GM19372 (cell line): ENCODE data around the gene DHCR24.

ENCODE experiments used
- ATAC-seq: cut with Tn5 transposase; IDR thresholded peaks from one replicate; pipeline ENCODE4 v1.9.1; 2021; ENCODE audit warnings: mild to moderate bottlenecking, low read depth, moderate library complexity; ENCODE audit not compliant: unreplicated experiment

Gene DHCR24

DNA sequence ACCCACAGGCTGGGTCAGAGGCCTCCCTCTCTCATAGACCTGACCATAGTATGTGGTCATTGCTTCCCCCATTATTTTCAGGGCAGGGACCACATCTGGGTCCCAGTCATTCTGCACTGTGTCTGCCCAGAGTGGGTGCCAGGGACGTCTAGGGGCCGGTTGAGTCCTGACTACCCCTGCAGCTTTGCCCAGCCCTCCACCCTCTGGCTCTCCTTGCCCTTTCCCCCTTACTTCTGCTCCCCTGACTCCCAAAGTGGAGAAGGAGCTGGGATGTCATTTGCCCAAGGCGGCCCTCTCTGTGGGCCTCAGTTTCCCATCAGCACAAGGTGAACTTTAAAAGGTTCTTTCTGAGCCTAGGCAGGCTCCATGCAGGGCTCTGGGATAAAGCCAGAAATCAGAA is 81.5 kb downstream of the DHCR24 start:
- ATAC-seq = no peak

DNA sequence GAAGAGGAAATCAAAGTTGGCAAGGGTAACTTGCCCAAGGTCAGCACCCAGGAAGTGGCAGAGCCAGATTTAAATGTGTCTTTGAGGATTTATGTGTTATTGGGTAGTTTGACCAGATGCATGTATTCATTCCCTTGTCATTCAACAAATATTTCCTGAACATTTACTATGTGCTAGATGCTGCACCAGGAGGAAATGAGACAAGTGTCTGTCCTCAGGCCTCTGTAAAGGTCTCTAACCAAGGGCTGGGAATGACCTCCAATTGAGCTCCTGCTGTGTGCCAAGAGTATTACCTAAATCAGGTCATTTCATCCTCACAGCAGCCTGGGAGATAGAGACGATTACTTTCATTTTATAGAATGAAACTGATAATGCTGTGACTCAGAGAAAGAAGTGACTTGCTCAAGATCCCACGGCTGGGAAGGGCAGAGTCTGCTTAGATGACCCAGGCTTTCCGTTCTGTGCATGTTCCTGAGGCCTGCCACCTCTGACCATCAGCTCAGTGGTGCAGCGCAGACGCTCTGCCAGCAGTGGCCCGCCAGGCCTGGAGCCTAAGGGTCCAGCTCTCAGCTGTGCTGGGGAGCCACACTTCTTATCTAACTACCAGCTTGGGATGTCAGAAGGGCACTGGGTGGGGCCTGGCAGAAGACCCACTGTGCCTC is 82.4 kb downstream of the DHCR24 start:
- ATAC-seq = no peak

DNA sequence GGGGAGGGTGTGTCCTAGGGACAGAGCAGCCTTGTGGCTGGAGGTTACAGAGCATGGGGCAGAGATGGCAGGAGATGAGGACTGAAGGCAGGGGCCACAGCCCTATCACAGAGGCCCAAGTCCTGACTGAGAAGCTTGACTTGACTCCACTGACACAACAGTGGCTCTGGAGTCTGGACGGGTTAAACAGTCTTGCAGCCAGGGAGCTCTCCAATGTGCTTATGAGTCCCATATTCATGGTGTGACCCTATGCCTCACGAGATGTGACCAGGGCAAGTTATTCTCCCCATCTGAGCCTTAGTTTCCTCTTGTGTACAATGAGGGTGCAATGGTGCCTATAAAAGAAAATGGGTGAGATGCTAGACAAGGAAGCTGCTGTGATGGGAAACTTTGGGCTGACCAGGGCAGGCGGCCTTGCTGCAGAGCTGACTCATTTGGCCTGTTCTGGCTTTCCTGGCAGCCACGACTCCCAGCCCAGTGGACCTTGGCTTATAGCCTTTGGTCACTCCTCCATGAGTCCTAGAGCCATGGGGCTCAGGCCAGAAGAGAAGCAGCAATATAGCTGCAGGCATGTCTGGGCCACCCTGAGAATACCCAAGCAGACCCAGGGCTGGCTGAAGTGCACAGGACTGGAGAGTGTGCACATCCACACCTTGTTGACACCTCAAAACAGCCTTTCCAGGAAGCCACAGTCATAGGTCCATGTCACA is 83.1 kb downstream of the DHCR24 start:
- ATAC-seq = no peak

DNA sequence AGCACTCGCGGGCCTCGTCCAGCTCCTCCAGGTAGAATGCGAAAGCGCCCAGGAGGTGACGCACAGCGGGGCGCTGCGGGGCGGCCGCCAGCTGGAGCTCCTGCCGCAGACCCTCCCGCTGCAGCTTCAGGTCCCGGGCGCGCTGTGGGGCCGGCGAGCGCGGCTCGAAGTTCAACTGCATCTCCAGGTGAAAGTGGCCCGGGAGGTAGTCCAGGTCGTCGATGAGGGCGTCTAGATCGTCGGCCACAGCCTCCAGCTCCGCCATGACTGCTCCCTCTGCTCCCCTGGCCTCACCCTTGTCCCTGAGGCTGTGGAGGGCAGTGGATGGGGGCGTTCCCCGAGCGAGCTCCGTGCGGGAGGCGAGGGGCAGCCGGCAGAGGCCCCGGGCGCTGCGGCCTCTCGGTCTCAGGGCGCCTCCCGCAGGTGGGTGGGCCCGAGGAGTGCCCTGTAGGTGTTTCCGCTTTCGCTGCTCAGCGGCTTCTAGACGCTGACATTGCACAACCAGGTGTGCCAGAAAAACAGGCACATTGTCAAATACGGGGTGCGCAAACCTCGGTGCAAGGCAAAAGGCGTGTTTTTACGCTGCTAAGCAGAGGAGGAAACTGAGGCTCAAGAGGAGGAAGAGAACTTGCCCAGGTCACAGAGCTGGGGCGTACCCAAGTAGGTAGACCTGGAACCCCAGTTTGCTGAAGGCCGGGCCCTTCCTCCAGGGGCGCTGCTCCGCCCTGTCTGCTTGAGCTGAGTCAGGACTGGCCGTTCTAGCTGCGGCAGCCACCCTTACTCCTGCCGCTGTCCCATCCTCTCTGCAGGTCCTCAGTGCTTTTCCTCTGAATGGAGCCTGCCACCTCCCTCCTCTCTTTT is 85.9 kb downstream of the DHCR24 start, which contains the start of gene TTC22:
TTC22 (minus strand) TSS at position 425 of the 861 bp plus-strand sequence; CDS start at position 265, 160 bp downstream.
- ATAC-seq = peak; percentile 92

DNA sequence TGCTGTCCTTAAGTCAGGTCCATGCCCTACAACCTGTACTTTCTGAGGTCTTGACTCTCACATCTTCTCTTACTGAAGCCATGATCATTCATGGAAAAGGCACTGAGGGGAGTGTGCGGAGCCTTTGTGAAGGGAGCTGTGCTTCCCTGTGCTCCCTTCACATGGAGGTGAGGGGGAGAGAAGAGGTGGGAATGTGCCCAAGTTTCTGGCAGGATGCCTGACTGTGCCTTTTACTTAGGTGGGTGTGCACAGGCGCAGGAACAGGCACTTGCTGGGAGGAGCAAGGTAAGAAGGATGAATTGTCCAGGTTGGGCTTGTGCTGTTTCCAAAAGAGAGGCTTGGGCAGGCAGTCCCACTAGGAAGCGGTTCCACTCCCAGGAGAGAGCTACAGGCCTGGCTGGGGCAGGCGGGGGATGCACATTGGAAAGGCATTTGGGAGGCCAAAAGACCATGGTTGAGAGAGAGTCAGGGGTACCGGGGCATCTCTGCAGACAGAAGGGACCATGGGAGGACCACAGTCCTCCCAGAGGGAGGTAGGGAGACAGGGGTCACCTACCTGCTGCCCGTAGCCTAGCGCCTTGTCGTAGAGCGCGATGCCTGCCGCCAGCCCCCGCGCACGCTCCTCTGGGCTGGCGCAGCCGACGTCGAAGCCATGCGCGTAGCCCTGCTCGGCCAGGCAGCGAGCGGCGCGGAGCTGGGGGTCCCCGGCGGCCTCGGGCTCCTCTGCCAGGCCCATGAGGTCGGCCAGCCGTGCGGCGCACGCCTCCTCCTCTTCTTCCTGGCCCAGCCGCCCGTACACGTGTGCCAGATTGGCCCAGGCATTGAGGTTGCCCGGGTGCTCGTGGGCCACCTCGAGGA is 86.7 kb downstream of the DHCR24 start:
- ATAC-seq = no peak
